NCI-H146 treated with DMSO at 0.1 percent for 48 hours (cell line): ENCODE results near the gene ZNF546.
"Not testable (repeated sequence)": the region's sequence is repeated elsewhere in the genome, so short reads cannot be mapped to it uniquely, and the experiment has no call there.

Experiments
- DNase-seq: peaks from one replicate; lab custom pipeline; 2025; ENCODE audit not compliant: unreplicated experiment; lab: John Stamatoyannopoulos, UW

Gene ZNF546

GRCh38 chr19:39983695-39984300 is 13.1 kb upstream of the ZNF546 start:
- DNase-seq = no peak

DNA sequence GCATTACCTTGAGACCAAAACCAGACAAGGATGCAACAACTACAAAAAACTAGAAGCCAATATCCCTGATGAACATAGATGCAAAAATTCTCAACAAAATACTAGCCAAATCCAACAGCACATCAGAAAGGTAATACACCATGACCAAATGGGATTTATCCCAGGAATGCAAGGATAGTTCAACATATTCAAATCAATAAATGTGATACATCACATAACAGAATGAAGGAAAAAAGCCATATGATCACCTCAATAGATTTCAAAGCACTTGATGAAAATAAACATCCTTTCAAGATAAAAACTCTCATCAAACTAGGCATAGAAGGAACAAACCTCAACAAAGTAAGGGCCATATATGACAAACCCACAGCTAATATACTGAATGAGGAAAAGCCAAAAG is 10.2 kb upstream of the ZNF546 start:
- no peak for DNase-seq

GRCh38 chr19:39987167-39987566 is 9.7 kb upstream of the ZNF546 start:
- DNase-seq = no peak

GRCh38 chr19:39987596-39987995 is 9.3 kb upstream of the ZNF546 start:
- no peak for DNase-seq

GRCh38 chr19:39993605-39994004 is 3.3 kb upstream of the ZNF546 start:
- DNase-seq = no peak

- no peak for DNase-seq
These were observed 2.5 kb upstream of the ZNF546 start for GRCh38 chr19:39994361-39994760.

DNA sequence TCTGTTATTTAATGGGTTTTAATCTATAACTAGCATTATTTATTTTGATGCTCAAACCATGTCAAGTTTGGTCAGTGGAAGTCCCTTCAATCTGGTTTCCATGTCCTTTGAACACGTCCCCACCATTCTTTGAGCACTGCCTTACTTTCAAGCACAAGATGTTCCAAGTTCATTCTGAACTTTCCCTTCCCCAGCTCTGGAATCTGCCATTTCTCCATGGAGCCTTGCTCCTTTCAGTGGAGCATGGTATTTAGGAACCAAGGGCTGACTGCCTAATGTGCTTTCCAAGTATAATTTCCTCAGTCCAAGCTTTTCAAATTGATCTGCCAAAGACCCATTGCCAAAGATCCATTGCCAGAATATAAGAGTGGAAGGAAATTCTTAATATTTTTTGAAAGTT is 1.1 kb upstream of the ZNF546 start:
- no peak for DNase-seq

DNA sequence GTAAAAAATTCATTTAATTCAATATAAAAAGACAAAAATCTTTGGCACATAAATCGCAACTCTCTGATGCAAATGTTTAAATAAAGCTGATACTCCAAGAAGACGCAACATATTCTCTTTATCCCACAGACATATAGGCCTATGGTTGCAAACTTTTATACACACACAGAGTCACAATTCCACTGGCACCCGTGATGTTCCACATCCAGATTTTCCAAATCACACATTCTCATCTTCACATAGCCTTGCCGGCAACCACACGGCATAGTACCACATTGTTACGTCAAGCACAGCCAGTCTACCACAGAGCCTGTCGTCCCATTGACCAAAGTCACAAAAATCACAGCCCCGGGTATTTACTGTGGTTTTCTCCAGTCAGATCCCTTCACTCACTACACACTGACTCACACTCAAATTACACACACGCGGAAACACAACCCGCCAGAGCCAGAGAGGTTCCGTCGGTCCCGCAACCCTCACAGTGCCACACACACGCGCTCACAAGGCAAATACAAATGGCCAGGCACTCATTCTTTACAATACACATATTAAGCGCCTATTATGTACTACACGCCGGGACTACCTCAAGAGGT is 546 bp upstream of the ZNF546 start:
- DNase-seq = peak; percentile 16

GRCh38 chr19:39997638-39998216 is 867 bp downstream of the ZNF546 start:
- DNase-seq = no peak

DNA sequence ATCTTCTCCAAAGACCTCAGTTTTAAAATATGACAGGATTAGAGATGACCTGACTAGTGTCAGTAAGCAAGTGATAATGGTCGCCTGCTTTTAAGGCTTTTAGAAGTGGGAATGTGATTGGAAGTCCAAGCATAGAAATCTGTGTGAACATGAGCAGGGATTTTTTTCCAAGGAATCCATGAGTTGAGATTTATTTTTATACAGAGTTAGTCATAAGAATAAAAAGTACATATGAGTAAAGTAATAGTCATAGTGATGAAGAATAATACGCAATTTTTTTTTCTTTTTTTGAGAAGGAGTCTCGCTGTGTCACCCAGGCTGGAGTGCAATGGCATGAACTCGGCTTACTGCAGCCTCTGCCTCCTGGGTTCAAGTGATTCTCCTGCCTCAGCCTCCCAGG is 1.6 kb downstream of the ZNF546 start:
- no peak for DNase-seq

DNA sequence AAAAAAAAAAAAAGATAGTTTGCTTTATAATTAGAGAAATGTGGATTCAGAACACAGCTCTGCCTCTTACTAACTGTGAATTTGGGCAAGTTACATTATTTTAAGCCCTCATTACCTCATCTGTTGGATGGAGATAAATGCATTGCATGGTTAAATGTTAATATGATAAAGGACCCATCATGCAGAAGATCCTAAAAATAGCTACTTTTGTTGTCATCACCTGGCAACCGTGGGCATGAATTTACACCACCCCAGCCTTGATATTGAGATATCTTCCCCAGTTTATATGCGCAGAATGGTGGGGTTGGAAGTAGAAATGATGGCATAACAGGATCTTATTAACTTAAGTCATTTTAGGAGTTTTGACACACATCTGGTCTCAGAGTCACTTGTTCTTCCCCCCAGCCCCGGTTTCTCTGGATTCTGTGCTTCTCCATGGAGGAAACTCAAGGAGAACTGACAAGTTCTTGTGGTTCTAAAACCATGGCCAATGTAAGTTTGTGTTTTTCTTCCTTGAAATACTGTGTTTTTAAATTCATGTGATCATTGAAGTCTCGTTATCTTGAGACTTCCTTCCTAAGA is 8.9 kb downstream of the ZNF546 start:
- DNase-seq = no peak

DNA sequence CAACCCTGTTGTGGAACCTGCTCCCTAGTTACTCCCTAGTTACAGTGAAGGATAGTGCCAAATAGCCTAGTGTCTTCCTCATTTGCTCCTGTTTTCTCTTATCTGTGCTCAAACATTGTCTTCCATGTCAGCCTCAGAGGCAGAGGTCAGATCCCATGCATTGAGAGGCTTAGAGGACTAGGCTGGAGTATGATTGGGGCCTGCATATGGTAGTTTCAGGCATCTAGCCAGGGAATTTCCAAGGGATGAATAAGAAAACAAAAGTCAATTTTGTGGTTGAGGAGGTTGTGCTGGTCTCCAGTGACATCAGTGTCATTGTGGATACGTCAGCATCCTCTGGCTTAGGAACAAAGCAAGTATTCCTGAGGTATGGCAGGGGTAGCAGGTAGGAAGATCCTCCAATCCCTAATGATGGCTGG is 9.4 kb downstream of the ZNF546 start:
- DNase-seq = no peak

DNA sequence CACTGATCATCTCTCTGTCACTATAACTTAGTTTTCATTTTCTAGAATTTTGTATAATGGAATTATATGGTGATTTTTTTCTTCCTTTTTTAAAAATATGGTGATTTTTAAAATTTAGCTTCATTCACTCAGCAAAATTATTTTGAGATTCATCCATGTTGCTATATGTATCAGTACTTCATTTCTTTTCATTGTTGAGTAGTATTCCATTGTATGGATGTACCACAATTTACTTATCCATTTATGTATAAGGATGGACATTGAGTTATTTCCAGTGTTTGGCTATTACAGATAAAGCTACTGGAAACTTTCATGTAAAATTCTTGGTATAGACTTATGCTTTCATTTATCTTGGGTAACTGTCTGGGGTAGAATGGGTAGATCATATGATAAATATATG is 12.8 kb downstream of the ZNF546 start:
- DNase-seq = no peak

GRCh38 chr19:40013991-40014390 is 17.1 kb downstream of the ZNF546 start:
- no peak for DNase-seq

DNA sequence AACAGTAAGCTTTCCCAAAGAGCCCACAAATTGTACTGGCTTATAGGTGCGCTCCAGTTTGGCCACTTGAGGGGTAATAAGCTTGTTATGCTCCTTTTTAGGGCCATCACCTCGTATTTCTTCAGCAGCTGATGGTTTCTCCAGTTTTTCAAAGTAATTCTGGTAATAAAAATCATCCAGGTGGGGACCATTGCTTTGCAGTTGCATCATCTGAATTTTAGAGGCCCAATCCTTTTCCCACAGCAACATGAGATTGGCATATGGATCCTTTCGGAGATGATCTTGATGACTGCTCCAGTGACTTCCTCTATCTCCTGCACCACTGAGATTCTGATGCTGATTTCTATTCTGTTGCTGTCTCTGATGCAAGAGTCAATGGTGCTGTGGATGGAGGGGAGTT is 27.1 kb downstream of the ZNF546 start:
- DNase-seq = no peak

DNA sequence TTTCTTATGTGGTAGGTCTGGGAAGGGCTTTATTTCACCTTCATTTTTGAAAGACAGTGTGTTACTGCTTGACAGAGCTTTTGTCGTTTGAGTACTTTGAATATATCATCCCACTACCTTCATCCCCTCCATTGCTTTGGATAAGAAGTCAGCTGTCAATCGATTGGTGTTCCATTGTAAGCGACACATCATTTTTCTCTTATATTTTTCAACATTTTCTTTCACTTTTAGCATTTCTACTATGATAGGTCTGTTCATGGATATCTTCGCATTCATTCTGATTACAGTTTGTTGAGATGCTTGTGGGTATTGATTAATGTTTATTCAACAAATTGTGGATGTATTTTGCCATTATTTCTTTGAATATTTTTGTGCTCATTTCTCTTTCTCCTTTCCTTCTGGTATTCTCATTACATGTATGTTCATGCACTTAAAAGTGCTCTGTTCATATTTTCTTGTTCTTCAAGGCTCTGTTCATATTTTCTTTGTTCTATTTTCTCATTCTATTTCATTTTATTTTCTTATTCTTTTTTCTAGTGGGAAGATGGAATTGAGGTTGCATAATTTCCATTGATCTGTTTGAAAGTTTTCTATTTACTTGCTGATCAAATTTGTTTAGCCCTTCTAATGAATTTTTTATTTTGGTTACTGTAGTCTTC is 29.2 kb downstream of the ZNF546 start:
- DNase-seq = no peak

GRCh38 chr19:40026597-40026970 is 29.7 kb downstream of the ZNF546 start:
- no peak for DNase-seq

- no peak for DNase-seq
These were observed 37.2 kb downstream of the ZNF546 start for GRCh38 chr19:40033989-40034560.

GRCh38 chr19:40035996-40036395 is 39.1 kb downstream of the ZNF546 start:
- no peak for DNase-seq

DNA sequence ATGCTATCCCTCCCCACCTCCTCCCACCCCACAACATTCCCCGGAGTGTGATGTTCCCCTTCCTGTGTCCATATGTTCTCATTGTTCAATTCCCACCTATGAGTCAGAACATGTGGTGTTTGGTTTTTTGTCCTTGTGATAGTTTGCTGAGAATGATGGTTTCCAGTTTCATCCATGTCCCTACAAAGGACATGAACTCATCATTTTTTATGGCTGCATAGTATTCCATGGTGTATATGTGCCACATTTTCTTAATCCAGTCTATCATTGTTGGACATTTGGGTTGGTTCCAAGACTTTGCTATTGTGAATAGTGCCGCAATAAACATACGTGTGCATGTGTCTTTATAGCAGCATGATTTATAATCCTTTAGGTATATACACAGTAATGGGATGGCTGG is 41.2 kb downstream of the ZNF546 start:
- DNase-seq = not testable (repeated sequence)

DNA sequence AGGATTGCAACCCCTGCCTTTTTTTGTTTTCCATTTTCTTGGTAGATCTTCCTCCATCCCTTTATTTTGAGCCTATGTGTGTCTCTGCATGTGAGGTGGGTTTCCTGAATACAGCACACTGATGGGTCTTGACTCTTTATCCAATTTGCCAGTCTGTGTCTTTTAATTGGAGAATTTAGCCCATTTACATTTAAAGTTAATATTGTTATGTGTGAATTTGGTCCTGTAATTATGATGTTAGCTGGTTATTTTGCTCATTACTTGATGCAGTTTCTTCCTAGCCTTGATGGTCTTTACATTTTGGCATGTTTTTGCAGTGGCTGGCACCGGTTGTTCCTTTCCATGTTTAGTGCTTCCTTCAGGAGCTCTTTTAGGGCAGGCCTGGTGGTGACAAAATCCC is 44.9 kb downstream of the ZNF546 start:
- DNase-seq = not testable (repeated sequence)

- DNase-seq = no peak
These were observed 56.6 kb downstream of the ZNF546 start for GRCh38 chr19:40053491-40053890.
